Measurements from ENCODE around the gene LDLRAD1.

DNA sequence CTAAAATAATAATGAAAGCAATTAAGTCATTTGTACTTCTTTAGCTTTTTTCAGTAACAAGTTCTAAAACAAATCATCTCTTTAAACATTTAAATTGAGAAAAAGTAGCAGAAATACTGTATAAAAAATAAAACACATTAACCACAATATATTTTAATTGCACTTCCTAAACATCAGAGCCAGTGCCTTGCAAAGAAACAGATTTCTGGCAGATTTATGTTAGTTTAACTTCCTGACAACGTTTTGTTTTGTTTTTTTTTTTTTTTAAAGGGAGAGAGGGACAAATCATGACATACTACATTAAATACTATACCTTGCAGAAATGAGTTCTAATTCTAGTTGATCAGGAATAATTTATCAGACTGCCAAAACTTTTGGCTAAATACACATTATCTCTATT lies 23.8 kb upstream of the LDLRAD1 start:
- TF ChIP-seq, protein P1, sequence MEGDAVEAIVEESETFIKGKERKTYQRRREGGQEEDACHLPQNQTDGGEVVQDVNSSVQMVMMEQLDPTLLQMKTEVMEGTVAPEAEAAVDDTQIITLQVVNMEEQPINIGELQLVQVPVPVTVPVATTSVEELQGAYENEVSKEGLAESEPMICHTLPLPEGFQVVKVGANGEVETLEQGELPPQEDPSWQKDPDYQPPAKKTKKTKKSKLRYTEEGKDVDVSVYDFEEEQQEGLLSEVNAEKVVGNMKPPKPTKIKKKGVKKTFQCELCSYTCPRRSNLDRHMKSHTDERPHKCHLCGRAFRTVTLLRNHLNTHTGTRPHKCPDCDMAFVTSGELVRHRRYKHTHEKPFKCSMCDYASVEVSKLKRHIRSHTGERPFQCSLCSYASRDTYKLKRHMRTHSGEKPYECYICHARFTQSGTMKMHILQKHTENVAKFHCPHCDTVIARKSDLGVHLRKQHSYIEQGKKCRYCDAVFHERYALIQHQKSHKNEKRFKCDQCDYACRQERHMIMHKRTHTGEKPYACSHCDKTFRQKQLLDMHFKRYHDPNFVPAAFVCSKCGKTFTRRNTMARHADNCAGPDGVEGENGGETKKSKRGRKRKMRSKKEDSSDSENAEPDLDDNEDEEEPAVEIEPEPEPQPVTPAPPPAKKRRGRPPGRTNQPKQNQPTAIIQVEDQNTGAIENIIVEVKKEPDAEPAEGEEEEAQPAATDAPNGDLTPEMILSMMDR (conservative IDR thresholded peaks at IDR 0.05) = no peak
- TF ChIP-seq EZH2 (IDR thresholded peaks at IDR 0.05; ENCODE audit: low read depth) = no peak
